Renal pelvis (tissue), 4 donors: Measurements from ENCODE around the gene SFXN2. TPM values are rescaled to one million over a fixed set of nuclear protein-coding genes. Genes with fewer than 3 reads are reported as not detected.
"Not testable (repeated sequence)": the region's sequence is repeated elsewhere in the genome, so short reads cannot be mapped to it uniquely, and the experiment has no call there.

Experiments used
- DNase-seq: peaks from one replicate; pipeline ENCODE4 v3.0.0-alpha.2; 2013
- polyA plus RNA-seq, 3 donors: library from polyadenylated mRNA; unstranded; fragments of 120-200 nt; gene quantifications; one replicate each; pipeline ENCODE4 v1.2.1, GENCODE V29; 2013; ENCODE audit not compliant: insufficient read length in 3 of 3

Gene SFXN2
- polyA plus RNA-seq, 3 donors, result 53.6 to 80.0 (median 70.4) TPM

DNA sequence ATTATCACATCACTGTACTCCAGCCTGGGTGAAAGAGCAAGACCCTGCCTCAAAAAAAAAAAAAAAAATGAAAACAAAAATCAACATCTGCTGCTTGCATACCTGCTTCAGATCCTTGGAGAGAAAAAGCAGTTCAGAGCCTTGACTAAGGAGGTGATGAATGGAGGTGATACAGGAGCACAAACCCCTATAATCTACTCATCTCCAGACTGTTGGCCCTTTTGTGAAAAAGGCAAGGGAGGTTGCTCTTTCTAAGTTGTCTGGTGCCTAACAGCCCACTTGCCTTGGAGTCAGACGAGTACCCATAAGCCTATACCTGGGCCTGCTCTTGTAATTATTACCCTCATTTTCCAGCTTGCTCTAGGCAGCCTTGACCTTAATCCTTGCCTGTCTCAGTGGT lies 1.4 kb downstream of the SFXN2 start:
- no peak for DNase-seq

DNA sequence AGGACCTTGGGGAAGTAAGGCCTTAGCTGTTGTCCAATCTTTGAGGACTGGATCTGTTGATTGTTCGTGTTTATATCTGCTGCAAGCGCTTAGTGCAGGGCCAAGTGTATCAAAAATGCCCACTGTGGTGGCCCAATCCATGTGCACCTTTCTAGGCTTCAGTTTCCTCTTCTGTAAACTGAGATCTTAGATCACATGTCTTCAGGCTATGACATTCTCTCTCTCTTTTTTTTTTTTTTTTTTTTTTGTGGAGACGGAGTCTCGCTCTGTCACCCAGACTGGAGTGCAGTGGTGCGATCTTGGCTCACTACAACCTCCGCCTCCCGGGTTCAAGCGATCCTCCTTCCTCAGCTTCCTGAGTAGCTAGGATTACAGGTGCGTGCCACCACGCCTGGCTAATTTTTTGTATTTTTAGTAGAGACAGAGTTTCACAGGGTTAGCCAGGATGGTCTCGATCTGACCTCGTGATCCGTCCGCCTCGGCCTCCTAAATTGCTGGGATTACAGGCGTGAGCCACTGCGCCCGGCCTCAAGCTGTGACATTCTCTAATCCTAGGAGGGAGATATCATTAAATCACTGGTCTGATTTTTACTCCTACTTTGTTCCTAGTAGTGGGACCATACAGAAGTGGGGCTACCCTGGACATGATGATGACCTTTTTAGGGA lies 2.6 kb downstream of the SFXN2 start:
- not testable (repeated sequence) for DNase-seq

DNA sequence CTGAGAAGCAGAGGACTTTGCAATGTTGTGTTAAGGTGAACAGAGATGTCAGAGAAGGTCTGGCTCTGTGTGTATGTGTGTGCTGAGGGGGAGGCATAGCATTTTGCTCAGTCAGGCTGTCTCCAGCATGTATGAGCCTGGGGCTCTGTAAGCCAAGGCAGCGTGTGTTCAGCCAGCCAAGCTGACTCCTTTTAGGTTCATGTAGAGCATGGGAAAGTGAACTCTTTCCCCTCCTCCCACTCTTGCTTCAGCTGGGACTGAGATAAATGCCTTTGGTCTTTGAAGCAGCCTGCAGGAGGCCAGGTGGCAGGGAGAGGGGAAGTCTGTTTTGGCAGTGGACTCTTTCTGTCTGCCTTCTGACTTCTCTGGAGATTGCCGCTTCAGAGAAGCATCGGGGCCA lies 3.8 kb downstream of the SFXN2 start:
- DNase-seq, result peak; percentile 78

DNA sequence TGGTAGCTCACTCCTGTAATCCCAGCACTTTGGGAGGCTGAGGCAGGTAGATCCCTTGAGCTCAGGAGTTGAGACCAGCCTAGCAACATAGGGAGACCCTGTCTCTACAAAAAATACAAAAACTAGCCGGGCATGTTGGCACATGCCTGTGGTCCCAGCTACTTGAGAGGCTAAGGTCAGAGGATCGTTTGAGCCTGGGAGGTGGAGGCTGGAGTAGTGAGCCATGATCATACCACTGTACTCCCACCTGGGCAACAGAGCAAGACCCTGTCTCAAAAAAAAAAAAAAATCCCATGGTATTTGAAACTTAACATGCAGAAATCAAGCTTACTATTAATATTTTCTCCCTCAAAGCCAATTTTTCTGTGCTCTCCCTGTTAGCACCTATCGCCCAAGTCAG lies 5.9 kb downstream of the SFXN2 start:
- DNase-seq, result no peak

DNA sequence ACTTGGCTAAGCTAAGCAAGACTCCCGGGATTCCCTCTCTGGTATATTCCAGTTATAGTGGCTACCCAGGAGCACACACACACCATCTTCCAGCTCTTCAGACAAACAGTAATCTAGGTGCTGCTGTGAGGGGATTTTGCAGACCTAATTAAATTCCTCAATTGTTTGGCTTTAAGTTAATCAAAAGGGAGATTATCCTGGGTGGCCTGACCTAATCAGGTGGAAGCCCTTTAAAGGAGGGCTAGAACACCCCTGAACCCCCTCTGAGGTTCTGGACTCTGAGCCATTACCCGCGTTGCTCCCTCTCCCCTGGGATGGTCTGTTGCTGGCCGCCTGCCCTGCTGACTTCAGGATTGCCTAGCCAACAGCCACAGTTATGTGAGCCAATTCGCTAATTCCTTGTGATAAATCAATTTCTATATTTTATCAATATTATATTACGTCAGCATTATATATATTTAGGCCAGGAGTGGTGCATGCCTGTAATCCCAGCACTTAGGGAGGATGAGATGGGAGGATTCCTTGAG lies 6.4 kb downstream of the SFXN2 start:
- no peak for DNase-seq

DNA sequence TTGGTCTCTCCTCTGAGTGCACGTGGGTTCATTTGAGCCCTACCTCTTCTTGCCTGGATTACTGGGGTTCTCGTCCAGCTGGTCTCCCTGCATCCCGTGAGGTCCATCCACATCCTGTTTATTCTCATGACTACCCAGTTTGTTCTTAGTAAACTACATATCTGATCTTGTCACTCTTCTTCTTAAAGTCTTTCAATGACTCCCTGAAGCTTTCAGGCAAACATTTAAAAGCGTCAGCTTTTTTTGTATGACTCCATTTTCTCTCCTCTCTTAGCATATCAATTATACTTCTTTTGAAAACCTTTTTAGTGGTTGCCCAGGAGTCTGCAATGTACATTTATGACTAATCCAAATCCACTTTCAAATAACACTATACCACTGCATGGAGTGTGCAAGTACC lies 7.5 kb downstream of the SFXN2 start:
- no peak for DNase-seq

DNA sequence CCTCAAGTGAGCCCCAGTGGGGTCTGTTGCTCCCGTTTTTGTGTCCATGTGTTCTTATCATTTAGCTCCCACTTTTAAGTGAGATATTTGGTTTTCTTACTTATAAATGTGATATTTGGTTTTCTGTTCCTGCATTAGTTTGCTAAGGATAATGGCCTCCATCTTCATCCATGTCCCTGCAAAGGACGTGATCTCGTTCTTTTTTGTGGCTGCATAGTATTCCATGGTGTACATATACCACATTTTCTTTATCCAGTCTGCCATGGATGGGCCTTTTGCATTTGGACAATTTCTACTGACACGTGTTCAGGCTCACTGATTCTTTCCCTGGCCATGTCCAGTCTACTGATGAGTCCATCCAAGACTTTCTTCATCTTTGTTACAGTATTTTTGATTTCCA lies 9.6 kb downstream of the SFXN2 start:
- DNase-seq, result no peak

DNA sequence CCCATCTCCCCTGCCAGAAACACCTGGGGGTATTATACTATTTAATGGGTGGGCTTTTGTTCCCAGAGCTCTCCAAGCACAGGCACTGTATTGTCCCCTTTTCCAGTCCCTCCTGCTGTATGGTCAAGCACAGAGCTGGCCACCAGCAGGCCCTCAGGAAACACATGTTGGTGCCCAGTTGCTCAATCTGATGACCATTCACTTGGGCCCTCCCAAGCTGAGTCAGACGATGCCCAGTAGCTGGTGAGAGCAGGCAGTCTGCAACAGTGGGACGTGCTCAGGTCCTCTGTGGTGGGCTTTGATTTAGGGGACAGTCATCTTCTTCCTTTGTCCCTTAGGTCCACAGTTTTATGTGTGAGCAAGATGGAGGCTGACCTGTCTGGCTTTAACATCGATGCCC lies 11.8 kb downstream of the SFXN2 start:
- no peak for DNase-seq

DNA sequence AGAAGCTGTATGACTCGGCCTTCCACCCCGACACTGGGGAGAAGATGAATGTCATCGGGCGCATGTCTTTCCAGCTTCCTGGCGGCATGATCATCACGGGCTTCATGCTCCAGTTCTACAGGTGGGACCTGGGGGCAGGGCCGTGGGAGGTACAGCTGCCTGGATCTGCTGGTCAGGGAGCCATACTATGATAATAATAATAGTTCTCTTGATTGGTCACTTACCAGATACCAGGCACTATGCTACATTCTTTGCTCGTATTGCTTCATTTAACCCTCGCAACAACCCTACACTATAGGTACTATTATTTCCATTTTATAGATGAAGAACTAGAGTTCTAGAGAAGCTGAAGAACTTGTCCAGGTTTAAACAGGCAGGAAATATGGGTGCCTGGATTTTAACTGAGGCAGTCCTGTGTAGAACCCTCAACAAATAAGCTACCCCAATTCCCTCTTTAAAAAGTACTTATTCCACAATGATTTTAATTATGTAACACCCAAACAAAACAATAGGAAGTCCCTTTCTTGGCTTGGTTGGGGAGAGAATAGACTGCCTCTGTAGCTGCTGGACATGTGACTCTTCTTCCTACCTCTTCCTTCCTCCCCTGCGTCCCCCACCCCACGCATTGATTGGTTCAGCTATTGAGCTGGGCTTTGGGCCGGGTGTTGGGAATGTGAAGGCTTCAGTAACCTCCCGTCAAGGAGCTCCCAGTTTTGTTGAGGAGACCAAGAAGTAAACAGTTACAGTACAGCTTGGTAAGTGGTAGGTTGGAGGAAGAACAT lies 12.8 kb downstream of the SFXN2 start:
- no peak for DNase-seq

DNA sequence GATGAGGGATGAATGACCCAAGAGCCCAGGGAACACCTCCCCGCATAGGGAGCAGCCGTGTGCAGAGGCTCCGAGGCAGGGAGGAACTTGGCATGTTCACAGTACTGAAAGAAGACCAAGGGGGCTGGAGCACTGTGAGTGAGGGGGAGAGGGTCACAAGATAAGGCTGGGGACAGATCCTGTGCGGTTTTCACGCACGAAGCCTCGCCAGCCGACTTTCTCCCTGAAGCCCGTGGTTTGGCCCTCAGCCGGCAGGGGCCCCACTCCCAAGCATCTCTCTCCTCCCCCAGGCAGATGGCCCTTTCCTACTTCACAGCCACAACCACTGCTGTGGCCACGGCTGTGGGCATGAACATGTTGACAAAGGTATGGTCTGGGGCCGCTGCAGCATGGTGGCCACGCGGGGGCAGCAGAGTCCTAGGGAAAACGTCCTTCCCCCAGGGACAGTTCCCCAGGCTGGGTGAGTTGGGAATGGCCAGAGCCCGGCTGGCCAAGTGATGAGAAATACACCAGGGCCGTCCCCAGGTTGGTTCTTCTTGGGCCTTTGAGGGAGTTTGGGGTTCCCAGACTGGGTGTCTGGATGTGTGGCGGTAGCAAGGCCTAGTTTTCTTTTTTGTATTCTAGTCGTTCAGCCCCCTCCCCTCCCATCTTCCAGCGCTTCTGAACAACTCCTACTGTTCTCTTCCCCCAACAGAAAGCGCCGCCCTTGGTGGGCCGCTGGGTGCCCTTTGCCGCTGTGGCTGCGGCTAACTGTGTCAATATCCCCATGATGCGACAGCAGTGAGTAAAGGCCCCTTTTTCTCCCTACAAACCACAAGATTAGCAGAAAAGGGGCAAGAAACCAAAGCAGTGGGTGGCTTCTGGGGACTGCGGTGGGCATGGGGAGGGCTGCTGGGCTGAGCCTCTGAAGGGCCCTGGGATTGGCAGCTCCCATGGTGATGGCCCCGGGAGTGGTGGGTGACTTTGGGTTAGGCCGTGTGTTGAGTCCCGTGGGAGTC lies 14.9 kb downstream of the SFXN2 start:
- peak; percentile 71 for DNase-seq

DNA sequence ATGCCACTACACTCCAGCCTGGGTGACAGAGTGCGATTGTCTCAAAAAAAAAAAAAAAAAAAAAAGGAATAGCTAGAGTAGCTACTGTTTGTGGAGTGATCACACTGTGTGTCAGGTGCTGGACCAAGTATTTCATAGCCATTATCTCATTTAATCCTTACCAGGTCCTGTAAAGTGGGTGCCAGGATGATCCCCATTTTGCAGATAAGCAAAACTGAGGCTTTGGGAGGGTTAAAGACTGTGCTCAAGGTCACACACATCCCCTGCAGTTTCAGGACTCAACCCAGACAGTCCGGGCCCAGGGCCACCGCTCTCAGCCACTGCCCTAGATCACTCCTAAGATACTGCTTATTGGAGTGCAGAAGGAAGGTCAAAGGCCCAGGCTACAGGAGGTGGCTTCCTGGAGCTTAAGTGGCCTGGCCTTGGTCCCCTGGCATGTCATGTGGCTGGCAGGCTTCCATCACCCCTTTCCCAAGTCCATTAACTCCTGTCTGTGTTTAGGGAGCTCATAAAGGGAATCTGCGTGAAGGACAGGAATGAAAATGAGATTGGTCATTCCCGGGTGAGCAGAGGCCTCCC lies 16.9 kb downstream of the SFXN2 start:
- no peak for DNase-seq

DNA sequence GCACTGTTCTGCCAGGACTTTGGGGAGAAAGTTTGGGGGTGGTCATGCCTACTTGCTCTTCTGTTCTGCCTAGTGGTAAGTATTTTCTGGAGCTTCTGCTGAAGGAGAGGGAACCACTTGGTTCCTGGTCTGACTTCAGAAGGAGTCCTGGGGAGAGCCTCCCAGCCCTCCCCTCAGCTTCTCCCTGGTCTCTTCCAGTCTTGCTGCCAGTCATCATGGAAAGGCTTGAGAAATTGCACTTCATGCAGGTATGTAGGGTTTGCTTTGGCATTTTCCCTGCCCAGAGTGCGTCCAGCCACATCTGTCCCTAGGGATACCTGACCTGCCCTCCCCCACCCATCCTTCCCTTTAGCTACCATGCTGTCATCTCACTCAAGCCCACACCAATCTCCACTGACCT lies 18.2 kb downstream of the SFXN2 start:
- DNase-seq, result no peak

DNA sequence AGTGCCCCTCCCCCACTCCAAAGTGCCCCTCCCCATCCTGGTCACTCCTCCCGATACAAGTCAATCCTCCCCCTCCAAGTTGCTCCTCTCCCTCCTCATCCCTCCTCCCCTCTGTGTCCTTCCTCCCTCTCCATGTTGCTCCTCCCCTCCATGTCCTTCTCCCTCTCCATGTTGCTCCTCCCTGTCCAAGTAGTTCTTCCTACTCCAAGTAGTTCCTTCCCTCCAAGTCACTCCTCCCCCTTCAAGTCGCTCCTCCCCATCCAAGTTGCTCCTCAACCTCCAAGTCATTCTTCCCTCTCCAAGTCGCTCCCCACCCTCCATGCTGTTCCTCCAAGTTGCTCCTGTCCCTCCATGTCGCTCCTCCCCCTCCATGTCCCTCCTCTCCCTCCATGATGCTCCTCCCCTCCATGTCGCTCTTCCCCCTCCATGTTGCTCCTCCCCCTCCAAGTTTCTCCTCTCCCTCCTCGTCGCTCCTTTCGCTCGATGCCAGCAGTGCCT lies 20.7 kb downstream of the SFXN2 start:
- DNase-seq, result no peak

DNA sequence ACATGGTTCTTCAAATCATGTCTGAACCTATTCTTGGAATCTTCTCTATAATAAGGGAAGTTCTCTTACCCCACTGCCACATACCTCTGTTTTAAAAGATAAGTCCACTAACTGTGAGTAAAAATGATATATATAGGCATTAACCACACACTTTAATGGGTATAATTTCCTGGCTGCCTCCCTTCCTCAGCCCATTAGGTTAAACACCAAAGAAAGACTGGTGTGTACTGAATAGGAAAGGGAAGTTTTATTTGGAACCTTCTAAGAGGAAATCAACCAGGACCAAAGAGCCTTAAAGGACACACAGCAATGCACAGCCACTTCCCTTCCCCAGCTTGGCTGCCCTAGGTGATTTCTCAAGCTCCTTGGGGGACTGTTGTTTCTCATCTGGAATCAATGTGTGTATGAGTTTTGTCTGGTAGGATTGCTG lies 24.3 kb downstream of the SFXN2 start:
- no peak for DNase-seq

DNA sequence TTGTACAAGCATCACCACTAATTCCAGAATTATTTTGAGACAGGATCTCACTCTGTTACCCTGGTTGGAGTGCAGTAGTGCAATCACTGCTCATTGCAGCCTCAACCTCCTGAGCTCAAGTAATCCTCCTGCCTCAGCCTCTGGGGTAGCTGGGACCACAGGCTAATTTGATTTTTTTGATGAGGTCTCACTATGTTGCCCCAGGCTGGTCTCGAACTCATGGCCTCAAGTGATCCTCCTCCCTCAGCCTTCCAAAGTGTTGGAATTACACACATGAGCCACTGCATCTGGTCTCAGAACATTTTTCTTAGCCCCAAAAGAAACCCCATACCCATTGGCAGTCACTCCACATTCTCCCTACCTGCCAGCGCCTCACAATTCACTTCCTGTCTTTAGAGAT lies 25.8 kb downstream of the SFXN2 start:
- DNase-seq, result no peak

DNA sequence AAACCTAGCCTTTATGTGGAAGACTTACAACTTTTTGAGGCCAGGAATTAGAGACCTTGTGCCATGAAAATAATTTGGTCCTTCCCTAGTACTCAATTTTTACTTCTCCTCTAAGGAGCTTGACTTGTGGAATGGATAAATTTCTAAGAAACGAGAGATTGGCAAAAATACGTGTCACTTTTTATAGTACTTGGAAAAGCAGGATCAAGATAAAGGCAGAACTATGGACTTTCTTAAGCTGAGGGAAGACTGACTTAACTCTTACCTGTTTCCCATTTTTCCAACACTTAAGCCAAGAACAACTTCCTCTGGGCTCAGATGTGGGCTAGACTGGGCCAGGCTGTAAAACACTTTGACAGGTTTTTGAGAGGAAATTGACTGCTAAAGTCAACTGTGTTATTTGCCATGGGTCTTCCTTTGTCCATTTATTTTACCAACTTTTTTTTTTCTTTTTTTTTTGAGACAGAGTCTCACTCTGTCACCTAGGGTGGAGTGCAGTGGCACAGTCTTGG lies 27.3 kb downstream of the SFXN2 start:
- no peak for DNase-seq

DNA sequence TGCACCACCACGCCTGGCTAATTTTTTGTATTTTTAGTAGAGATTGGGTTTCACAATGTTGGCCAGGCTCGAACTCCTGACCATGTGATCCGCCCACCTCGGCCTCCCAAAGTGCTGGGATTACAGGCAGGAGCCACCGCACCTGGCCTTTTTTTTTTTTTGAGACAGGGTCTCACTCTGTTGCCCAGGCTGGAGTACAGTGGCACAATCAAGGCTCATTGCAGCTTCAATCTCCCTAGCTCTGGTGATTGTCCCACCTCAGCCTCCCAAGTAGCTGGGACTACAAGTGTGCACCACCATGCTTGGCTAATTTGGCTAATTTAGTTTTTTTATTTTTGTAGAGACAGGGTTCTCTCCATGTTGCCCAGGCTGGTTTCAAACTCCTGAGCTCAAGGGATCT lies 27.9 kb downstream of the SFXN2 start:
- not testable (repeated sequence) for DNase-seq

DNA sequence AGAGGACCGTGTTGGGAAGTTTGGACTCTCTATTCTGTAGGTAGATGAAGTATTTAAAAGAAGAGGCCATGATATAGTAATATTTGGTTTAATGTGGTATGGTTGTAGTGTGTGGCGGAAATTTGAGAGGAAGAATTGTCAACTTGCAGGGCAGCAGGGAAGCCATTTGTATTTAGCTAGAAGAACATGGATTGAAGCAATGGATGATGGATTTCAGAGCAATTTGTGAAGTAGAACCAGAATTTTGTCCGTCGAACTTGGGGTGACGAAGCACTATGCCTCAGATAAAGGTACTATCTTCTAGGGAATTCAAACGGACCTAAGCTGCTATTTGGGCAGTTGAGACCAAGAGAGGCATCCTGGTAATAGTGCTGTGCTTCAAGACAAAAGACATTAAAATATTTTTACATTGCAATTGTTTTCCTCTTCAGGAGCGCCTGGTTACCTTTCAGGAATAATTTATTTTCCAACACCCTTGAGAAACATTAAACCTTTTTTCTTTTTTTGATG lies 28.7 kb downstream of the SFXN2 start:
- DNase-seq, result no peak

DNA sequence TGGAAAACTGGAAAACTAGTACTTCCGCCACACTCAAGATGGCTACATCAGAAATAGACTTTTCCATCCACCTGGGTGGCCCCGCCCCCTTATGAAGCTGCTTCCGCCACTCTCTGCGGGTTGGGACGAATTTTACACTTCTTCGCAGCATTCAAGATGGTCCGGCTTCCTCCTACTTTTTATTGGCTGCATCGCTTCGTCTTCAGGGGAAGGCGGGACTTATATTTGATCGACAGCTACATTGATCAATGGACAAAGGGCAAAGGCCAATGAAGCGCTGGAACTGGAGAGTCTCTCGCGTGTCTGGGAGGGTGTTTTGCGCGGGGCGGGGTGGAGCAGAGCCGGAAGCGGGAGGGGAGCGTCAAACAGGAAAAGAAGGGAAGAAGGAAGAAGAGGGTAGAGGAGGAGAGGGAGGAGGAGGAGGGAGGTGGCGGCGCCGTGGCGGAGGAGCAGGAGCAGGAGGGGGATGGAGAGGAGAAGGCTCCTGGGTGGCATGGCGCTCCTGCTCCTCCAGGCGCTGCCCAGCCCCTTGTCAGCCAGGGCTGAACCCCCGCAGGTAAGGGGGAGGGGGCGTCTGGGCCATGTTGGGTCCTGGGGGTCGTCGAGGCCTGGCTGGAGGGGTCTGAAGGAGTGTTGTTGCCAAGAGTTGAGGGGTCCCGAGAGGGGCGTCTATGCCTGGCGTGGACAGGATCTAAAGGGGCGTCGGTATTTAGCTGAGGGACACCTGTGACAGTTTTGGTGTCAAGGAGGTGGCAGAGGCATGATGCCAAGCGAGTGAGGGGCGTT lies 29.3 kb downstream of the SFXN2 start, which contains the start of gene WBP1L:
Gene WBP1L, plus strand, starts transcription at position 361 of the 786 bp plus-strand sequence. Its CDS starts 106 bp downstream, at position 467.
- peak; percentile 100 for DNase-seq
